GM19099 (cell line): ENCODE results near the gene BCL2L12.

ENCODE experiments used
- POLR2A ChIP-seq: IDR thresholded peaks from 3 replicates; pipeline ENCODE4 v1.6.1; 2011; ENCODE audit warnings: low read depth; ENCODE audit not compliant: insufficient read length; ENCODE audit errors: extremely low read depth

The BCL2L12 gene

GRCh38 chr19:49665351-49666119 lies at the start of gene BCL2L12, which contains the start of gene IRF3:
BCL2L12 (plus strand) TSS chr19:49665933; CDS start chr19:49666693, 760 bp downstream.
IRF3 (minus strand) TSS chr19:49665857; CDS start chr19:49664838, 1,019 bp downstream.
- TF ChIP-seq POLR2A, result peak; percentile 62

GRCh38 chr19:49616532-49616931 lies 49.2 kb upstream of the BCL2L12 start:
- no peak for TF ChIP-seq POLR2A

- no peak for TF ChIP-seq POLR2A
Measured at GRCh38 chr19:49616945-49617344, 48.8 kb upstream of the BCL2L12 start.

- TF ChIP-seq POLR2A, result no peak
Measured at GRCh38 chr19:49624967-49625910, 40.5 kb upstream of the BCL2L12 start.

GRCh38 chr19:49626226-49626625 lies 39.5 kb upstream of the BCL2L12 start:
- no peak for TF ChIP-seq POLR2A

GRCh38 chr19:49629659-49630058 lies 36.1 kb upstream of the BCL2L12 start:
- TF ChIP-seq POLR2A, result no peak

- no peak for TF ChIP-seq POLR2A
Measured at GRCh38 chr19:49631014-49631588, 34.6 kb upstream of the BCL2L12 start.

- no peak for TF ChIP-seq POLR2A
Measured at GRCh38 chr19:49631610-49632192, 34.0 kb upstream of the BCL2L12 start.

GRCh38 chr19:49632576-49632975 lies 33.2 kb upstream of the BCL2L12 start:
- TF ChIP-seq POLR2A, result no peak

GRCh38 chr19:49635530-49636232 lies 30.1 kb upstream of the BCL2L12 start:
- no peak for TF ChIP-seq POLR2A

GRCh38 chr19:49636233-49636932 lies 29.4 kb upstream of the BCL2L12 start:
- TF ChIP-seq POLR2A, result no peak

GRCh38 chr19:49637821-49638738 lies 27.7 kb upstream of the BCL2L12 start:
- TF ChIP-seq POLR2A, result no peak
